Iris pigment epithelial cell (primary cell): ENCODE measurements around the gene PLSCR5.

ENCODE experiments used
- DNase-seq: peaks from one replicate; pipeline ENCODE4 v3.0.0-alpha.2; 2011; ENCODE audit warnings: low read depth

PLSCR5 gene, protein sequence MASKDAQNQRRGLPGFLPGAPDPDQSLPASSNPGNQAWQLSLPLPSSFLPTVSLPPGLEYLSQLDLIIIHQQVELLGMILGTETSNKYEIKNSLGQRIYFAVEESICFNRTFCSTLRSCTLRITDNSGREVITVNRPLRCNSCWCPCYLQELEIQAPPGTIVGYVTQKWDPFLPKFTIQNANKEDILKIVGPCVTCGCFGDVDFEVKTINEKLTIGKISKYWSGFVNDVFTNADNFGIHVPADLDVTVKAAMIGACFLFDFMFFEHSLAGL

GRCh38 chr3:146605106-146605505, at the start of gene PLSCR5:
Gene PLSCR5, minus strand, starts transcription at chr3:146605346. Its CDS starts 134 bp downstream, at chr3:146605212.
- no peak for DNase-seq

- no peak for DNase-seq
These were observed 48.8 kb upstream of the PLSCR5 start for GRCh38 chr3:146653978-146654377.

- no peak for DNase-seq
These were observed 45.7 kb upstream of the PLSCR5 start for GRCh38 chr3:146650691-146651442.

- no peak for DNase-seq
These were observed 41.1 kb upstream of the PLSCR5 start for GRCh38 chr3:146646261-146646660.

DNA sequence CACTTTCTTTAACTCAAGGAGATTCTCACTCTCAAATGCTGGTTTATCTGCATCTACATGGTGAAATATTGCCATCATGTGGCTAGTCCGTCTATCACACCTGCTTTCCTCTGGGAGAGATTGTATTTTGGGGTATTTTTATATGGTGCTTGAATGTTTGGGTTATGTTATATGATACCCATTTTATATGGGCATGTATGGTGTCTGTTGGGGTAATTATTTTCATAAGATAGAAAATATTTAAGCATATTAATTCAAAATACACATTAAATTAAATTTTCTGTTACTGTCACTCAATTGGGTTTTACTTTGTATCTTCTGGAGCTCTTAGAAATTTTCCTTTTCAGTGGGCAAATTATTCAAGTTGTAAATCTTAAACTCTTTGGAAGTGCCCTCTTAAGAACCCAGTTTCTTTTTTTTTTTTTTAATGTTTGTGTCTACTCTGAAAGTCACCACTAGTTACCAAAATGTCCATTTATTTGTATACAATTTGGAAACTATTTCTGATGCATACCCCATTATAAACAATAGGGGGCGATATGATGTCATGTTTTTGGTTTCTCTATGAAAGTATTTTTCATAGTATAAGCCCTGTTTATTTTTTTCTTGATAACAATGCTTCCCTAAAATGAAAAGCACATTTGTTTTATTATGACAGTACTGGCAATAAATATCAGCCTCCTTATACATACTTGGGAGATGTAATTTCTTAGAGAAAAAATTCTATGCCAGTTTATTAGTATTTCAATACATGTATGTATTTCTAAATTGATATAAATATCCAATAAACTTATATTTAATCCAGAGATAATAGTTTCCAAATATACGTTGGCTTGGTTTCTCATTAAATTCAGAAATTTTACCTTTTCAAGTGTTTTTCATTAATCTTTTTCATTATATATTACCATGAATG, 36.1 kb upstream of the PLSCR5 start:
- peak; percentile 54 for DNase-seq

DNA sequence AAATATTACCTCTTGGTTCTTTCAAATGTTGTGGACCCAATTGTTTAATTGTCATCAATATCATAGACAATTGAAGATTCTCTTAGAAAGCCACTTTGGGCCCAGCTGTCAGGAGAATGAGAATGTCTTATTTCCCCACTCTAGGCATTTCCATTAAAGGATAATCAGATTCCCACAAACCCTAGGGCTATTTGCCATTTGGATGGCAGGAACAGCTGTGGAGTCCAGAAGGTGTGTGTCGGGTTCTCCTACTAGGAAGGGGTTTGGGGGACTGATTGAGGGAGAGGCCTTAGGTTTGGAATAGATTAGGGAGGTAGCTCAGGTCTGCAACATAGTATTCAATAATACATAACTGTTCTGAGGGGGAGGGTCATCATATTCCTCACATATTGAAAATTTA, 35.2 kb upstream of the PLSCR5 start:
- DNase-seq = no peak

GRCh38 chr3:146638718-146639117, 33.6 kb upstream of the PLSCR5 start:
- no peak for DNase-seq

DNA sequence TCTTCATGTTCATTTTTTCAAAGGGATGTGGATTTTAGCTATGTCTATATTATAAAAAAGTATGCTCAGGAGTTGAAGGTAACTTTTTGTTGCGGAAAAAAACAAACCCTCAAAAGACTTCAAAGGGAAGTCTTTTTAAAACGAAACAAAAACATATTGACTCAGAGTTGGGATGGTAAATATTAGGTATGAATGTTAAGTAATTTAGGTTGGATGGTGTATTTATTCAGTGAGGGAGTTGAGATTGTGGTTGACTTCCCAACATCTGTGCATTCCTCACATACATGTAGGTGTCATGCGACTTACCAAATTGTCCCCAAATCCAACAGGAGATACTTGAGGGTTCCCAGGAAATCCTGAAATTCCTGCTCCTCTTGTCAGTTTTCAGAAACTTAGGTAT, 32.7 kb upstream of the PLSCR5 start:
- no peak for DNase-seq

DNA sequence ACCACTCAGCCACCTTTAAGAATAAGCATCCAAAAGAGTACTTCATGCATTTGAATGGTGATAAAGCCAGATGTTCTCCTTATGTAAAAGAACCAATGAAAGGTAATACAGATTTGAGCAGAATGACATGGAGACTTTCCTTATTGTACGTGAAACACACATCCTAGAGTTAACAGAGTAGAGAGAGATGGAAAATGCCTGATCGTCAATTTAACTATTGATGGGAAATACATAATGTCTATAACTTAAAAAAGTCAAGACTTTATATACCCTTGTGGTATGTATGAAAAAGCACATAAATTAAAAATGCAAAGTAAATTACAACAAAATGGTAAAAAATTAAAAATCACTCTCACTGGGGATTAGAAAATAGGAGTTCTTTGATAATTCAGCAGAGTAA, 31.7 kb upstream of the PLSCR5 start:
- no peak for DNase-seq

GRCh38 chr3:146634346-146634745, 29.2 kb upstream of the PLSCR5 start:
- no peak for DNase-seq

DNA sequence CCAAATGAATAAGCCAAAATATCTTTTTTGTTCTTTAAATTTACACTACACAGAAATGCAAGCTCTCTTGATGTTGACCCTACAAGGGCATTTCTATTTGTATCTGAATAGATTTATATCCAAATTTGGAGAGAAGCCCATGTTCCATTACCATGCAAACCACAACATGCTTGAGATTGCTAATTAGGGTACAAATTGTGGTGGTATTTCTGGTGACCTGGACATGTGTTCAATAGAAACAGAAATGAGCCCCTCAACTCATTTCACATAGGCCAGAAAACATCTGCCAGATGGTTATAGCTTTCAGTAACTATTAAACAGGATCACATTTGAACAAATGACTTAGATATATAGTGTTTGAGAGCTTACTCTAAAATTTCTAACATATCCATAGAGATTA, 23.5 kb upstream of the PLSCR5 start:
- no peak for DNase-seq

DNA sequence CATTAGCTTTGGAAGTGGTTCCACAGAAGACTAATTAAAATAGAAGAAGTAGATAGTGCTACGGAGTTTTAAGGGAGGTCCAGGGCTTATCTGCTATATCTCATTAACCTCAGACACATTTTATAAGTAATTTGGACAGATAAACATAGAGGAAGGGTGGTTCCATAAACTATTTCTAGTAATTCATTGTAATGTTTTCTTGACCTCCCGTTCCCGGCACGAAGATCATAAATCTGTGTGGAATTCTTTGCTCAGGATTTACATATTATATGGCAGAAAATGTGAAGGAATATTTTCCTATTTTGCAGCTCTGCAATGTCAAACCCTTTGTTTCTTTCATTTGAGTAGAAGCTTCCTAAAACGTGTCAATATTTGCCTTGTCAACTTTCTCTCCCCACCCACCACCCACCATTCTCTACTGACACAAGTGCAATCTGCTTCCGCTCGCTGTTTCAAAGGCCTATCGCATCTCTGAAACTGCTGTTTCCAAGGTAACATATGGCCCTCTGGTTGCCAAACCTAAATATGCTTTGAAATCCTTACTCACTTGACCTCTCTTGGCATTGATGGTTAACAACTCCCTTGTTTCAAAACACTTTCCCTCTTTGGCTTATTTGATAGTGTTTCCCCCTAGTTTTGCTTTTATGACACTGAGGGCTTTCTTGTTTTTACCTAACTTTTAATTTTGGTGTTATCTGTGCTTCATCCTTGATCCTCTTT, 21.4 kb upstream of the PLSCR5 start:
- DNase-seq = no peak

DNA sequence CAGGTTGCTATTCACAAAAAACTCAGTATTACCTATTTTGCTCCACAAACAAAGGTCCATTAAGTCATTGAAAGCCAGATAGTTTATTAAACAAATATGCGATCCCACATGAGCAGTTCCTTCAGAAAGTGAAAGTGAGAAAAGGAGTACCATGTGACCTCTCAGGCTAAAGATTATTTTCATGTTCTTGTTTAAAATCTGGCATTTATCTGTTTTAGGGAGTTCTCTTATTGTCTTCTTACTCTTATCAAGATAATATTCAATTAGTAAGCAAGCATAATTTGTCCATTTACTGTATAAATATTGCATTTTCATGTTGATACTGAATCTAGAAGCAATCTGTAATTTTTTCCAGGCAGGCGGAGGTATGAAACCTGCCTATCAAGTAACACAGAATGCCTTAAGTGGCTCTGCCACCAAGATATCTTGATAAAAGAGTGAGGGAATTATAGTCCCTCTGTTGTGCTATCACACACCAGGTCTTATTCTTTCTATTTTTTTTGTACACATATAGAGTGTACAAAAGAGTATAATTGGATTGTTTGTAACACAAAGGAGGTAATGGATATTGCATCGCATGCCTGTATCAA, 20.1 kb upstream of the PLSCR5 start:
- peak; percentile 48 for DNase-seq

GRCh38 chr3:146621723-146622122, 16.6 kb upstream of the PLSCR5 start:
- no peak for DNase-seq

GRCh38 chr3:146612015-146612414, 6.9 kb upstream of the PLSCR5 start:
- DNase-seq = peak; percentile 9

GRCh38 chr3:146611096-146611495, 6.0 kb upstream of the PLSCR5 start:
- DNase-seq = no peak

DNA sequence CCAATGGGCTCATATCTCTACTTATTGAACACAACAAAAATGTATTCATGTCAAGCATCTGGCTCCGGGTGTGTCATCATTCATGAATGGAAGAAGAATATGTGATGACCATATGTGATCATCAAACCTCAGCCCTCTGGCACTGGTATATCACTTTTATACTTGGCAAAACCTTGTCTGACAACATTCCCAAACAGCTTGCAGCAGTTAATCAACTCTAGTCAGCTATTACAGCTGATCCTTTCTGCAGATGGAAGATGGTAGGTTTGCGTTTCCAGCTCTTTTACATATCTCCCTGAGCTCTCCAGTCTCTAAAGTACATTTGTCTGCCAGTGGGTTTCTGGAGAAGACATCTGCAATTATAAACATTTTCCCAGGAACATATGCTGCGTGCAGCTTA, 6.6 kb downstream of the PLSCR5 start:
- no peak for DNase-seq

DNA sequence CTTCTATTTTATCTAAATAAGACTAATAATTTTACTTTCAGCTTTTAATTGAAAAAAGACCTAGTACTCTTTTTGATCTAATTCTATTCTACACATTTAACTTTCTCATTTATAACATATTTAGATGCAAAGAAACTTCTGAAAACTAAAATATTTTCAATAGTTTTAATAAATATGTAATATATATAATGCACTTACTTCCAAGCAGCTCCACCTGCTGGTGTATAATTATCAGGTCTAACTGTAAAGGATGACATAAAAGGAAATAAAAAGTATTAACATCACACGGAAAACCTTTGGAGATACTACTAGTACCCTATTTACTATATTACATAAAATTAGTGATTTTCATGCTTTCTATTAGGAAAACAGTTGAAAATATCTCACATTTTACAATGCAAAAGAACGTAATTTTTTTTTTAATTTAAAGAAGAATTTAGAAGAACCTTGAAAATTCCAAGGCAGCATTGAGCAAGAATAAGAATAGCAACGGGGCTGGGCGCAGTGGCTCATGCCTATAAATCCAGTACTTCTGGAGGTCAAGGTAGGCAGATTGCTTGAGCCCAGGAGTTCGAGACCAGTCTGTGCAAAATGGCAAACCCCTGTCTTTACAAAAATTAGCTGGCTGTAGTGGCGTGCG, 10.2 kb downstream of the PLSCR5 start:
- peak; percentile 46 for DNase-seq

GRCh38 chr3:146593776-146594175, 11.4 kb downstream of the PLSCR5 start:
- no peak for DNase-seq

DNA sequence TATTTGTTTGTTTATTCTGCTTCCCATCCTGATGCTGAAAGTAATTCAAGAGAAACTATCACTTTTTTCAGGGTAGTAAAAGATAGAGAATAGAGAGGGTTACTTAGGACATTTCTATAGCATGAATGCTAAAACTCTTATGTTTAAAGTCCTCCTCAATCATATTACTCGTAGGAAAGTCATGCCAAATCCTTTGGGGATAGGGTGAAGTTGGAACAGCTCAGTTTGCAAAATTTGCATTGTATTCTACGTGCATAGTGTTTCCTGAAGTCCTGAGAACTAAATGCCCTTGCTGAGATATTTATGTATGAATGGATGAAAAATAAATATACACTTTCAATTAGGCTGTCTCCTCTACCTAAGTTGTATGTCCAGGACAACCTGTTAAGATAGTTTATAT, 14.6 kb downstream of the PLSCR5 start:
- DNase-seq = no peak

GRCh38 chr3:146589899-146590508, 15.1 kb downstream of the PLSCR5 start:
- peak; percentile 59 for DNase-seq
